CD14-positive monocyte (primary cell): ENCODE data around the gene INO80D. TPM values are rescaled to one million over a fixed set of nuclear protein-coding genes. Genes with fewer than 3 reads are reported as not detected.
A peak's percentile ranks its signal among the peaks of the same experiment; 100 is the strongest.

Experiments
- DNase-seq, 3 donors: peaks; one replicate each; pipeline ENCODE4 v3.0.0-alpha.2; 2011 to 2022
- H2AFZ ChIP-seq: 2 replicates; pipeline ENCODE4 v1.6.0; 2012; ENCODE audit warnings: mild to moderate bottlenecking, low read depth, low read length, inconsistent platforms; ENCODE audit not compliant: insufficient read depth, poor library complexity, severe bottlenecking
- H3K27ac ChIP-seq, 2 donors: 1 replicate in 1 of 2; 2 replicates in 1 of 2; pipeline ENCODE4 v1.5.1; 2012 to 2013; ENCODE audit warnings: low read length in 2 of 2, control low read depth in 1 of 2, inconsistent platforms in 1 of 2, low read depth in 1 of 2, mild to moderate bottlenecking in 1 of 2
- H3K27me3 ChIP-seq, 2 donors: one replicate each; pipeline versions ENCODE4 v1.6.0 to v1.6.1; 2011 to 2013; ENCODE audit warnings: low read length in 2 of 2; ENCODE audit not compliant: control insufficient read depth in 2 of 2, insufficient read depth in 2 of 2
- H3K36me3 ChIP-seq, 2 donors: replicated peaks in 1 of 2; 1 replicate in 1 of 2; 2 replicates in 1 of 2; pipeline versions ENCODE4 v1.5.1 to v1.6.1; 2012 to 2013; ENCODE audit warnings: low read length in 2 of 2, control low read depth in 1 of 2, inconsistent platforms in 1 of 2, mild to moderate bottlenecking in 1 of 2; ENCODE audit not compliant: insufficient read depth in 2 of 2, control insufficient read depth in 1 of 2
- H3K4me1 ChIP-seq, 2 donors: 1 replicate in 1 of 2; 2 replicates in 1 of 2; pipeline versions ENCODE4 v1.5.1 to v1.6.1; 2012 to 2013; ENCODE audit warnings: low read length in 2 of 2, control low read depth in 1 of 2, inconsistent platforms in 1 of 2, mild to moderate bottlenecking in 1 of 2, moderate library complexity in 1 of 2; ENCODE audit not compliant: insufficient read depth in 2 of 2, control insufficient read depth in 1 of 2
- H3K4me2 ChIP-seq: replicated peaks from 2 replicates; pipeline ENCODE3; 2012; ENCODE audit warnings: low read length, moderate library complexity, mild to moderate bottlenecking; ENCODE audit not compliant: poor library complexity, severe bottlenecking; ENCODE audit errors: extremely low read depth
- H3K4me3 ChIP-seq, 3 experiments: fragments of 200-600 bp in 1 of 3; sonication (generic) in 1 of 3; replicated peaks in 1 of 3; 1 replicate in 2 of 3; 2 replicates in 1 of 3; pipeline ENCODE4 v1.5.1; 2011 to 2013; ENCODE audit warnings: low read length in 3 of 3, mild to moderate bottlenecking in 3 of 3, control low read depth in 2 of 3, low read depth in 2 of 3, inconsistent platforms in 1 of 3, moderate library complexity in 1 of 3
- H3K79me2 ChIP-seq: 2 replicates; pipeline ENCODE4 v1.6.0; 2012; ENCODE audit warnings: mild to moderate bottlenecking, control low read depth, inconsistent platforms, low read length, moderate library complexity; ENCODE audit not compliant: insufficient read depth
- H3K9ac ChIP-seq: 2 replicates; pipeline ENCODE4 v1.6.0; 2017; ENCODE audit warnings: low read length, mild to moderate bottlenecking; ENCODE audit not compliant: insufficient read depth, poor library complexity, severe bottlenecking
- H3K9me3 ChIP-seq, 2 donors: replicated peaks in 1 of 2; 1 replicate in 1 of 2; 2 replicates in 1 of 2; pipeline versions ENCODE4 v1.5.1 to v1.6.1; 2012 to 2013; ENCODE audit warnings: low read length in 2 of 2, control low read depth in 1 of 2; ENCODE audit not compliant: control insufficient read depth in 1 of 2, insufficient read depth in 1 of 2
- H4K20me1 ChIP-seq: 2 replicates; pipeline ENCODE4 v1.6.0; 2012; ENCODE audit warnings: mild to moderate bottlenecking, low read length, control low read depth, moderate library complexity; ENCODE audit not compliant: insufficient read depth
- H3K27ac Mint-ChIP-seq, 7 donors: one replicate each; pipeline ENCODE4 v1.8.0; 2020; ENCODE audit warnings: mild to moderate bottlenecking in 7 of 7, mixed read lengths in 7 of 7, moderate library complexity in 6 of 7, inconsistent platforms in 2 of 7
- H3K27me3 Mint-ChIP-seq, 3 donors: one replicate each; pipeline ENCODE4 v1.8.0; 2021 to 2022; ENCODE audit warnings: low read depth in 3 of 3, mild to moderate bottlenecking in 3 of 3, mixed read lengths in 3 of 3, moderate library complexity in 3 of 3, inconsistent platforms in 1 of 3
- H3K36me3 Mint-ChIP-seq, 2 donors: one replicate each; pipeline ENCODE4 v1.8.0; 2020; ENCODE audit warnings: mixed read lengths in 2 of 2, inconsistent platforms in 1 of 2, mild to moderate bottlenecking in 1 of 2
- H3K4me1 Mint-ChIP-seq: one replicate; pipeline ENCODE4 v1.8.0; 2020; ENCODE audit warnings: mild to moderate bottlenecking, mixed read lengths
- H3K4me3 Mint-ChIP-seq, 2 donors: one replicate each; pipeline ENCODE4 v1.8.0; 2020; ENCODE audit warnings: mild to moderate bottlenecking in 2 of 2, mixed read lengths in 2 of 2, moderate library complexity in 1 of 2
- H3K9me3 Mint-ChIP-seq, 7 donors: one replicate each; pipeline ENCODE4 v1.8.0; 2020 to 2022; ENCODE audit warnings: mixed read lengths in 7 of 7, mild to moderate bottlenecking in 6 of 7, moderate library complexity in 6 of 7, inconsistent platforms in 2 of 7
- CTCF ChIP-seq: fragments of 200-600 bp; IDR thresholded peaks from one replicate; pipeline ENCODE4 v1.8.0; 2022; ENCODE audit warnings: antibody characterized with exemption, mild to moderate bottlenecking
- WGBS: methylation state at CpG from one replicate; pipeline ENCODE4 v1.1.5; 2013; ENCODE audit warnings: missing lambda C conversion rate; ENCODE audit not compliant: insufficient coverage; 5-methylcytosine and 5-hydroxymethylcytosine counted together
- intact Hi-C, 2 donors: fragments of 100-400 bp; cut with micrococcal nuclease; formaldehyde crosslinking; loops; one replicate each; pipeline versions ENCODE4 v1.15.0 to v1.15.1; 2023
- polyA plus RNA-seq, 3 donors: library from polyadenylated mRNA; depleted of rRNA in 1 of 3; unstranded in 2 of 3; stranded (reverse) in 1 of 3; fragments of 300-500 nt in 2 of 3; fragments of >200 nt in 1 of 3; fragmentation: Illumina TruSeq in 2 of 3; gene quantifications; 1 replicate in 2 of 3; 2 replicates in 1 of 3; pipeline ENCODE4 v1.2.3, GENCODE V29; 2012 to 2021

Gene INO80D
- polyA plus RNA-seq, 3 donors = 3.8 to 6.1 (median 4.4) TPM

- Mint-ChIP-seq H3K27me3 (no peaks in the 10 kb centered on the region), H3K9me3 (peaks cover 0 to 3% (median 0%) of the 10 kb centered on the region in 7 donors), H3K27ac (no peak overlapping the region), H3K36me3 (peaks cover 42 to 65% of the 10 kb centered on the region in 2 donors), H3K4me3 (no peak overlapping the region), H3K4me1 (no peaks in the 10 kb centered on the region)
- H3K27me3 ChIP-seq = no peaks in the 10 kb centered on the region
- H3K9ac ChIP-seq = no peak overlapping the region
- no peaks in the 10 kb centered on the region for H3K9me3 ChIP-seq
- no peak overlapping the region for H3K4me2 ChIP-seq
- peaks cover 41% of the 10 kb centered on the region for H3K79me2 ChIP-seq
- peaks cover 14% of the 10 kb centered on the region for H4K20me1 ChIP-seq
- no peak overlapping the region for H2AFZ ChIP-seq
- TF ChIP-seq CTCF = no peak
- intact Hi-C loops = no loop called here
- no peak overlapping the region for H3K4me3 ChIP-seq
- no peak for DNase-seq
- peaks cover 37 to 59% of the 10 kb centered on the region in 2 donors for H3K36me3 ChIP-seq
- no peak overlapping the region for H3K27ac ChIP-seq
- no CpG with 5 or more reads among the region's 1 CpG for WGBS
- no peaks in the 10 kb centered on the region for H3K4me1 ChIP-seq
These were observed 36.6 kb downstream of the INO80D start for GRCh38 chr2:206049392-206049791.

- Mint-ChIP-seq H3K9me3 (peaks cover 0 to 2% (median 0%) of the 10 kb centered on the region in 7 donors), H3K27ac (peak overlapping the region in 1 of 7 donors; percentile 75), H3K4me3 (no peak overlapping the region), H3K36me3 (peaks cover 48 to 82% of the 10 kb centered on the region in 2 donors), H3K27me3 (no peaks in the 10 kb centered on the region), H3K4me1 (no peaks in the 10 kb centered on the region)
- no peak for TF ChIP-seq CTCF
- no CpG with 5 or more reads among the region's 1 CpG for WGBS
- H3K4me2 ChIP-seq = no peak overlapping the region
- no peak overlapping the region for H3K9ac ChIP-seq
- peaks cover 14% of the 10 kb centered on the region for H4K20me1 ChIP-seq
- no peak overlapping the region for H2AFZ ChIP-seq
- H3K4me3 ChIP-seq = no peak overlapping the region
- no peak overlapping the region for H3K27ac ChIP-seq
- peaks cover 50 to 81% of the 10 kb centered on the region in 2 donors for H3K36me3 ChIP-seq
- intact Hi-C loops = no loop called here
- no peaks in the 10 kb centered on the region for H3K27me3 ChIP-seq
- peaks cover 21% of the 10 kb centered on the region for H3K79me2 ChIP-seq
- no peaks in the 10 kb centered on the region for H3K9me3 ChIP-seq
- no peaks in the 10 kb centered on the region for H3K4me1 ChIP-seq
- no peak for DNase-seq
These were observed 40.7 kb downstream of the INO80D start for GRCh38 chr2:206045251-206045650.
